ENCODE measurements around the gene KREMEN2. TPM values are rescaled to one million over a fixed set of nuclear protein-coding genes. Genes with fewer than 3 reads are reported as not detected.
"Not testable (repeated sequence)": the region's sequence is repeated elsewhere in the genome, so short reads cannot be mapped to it uniquely, and the experiment has no call there.

The KREMEN2 gene
- total RNA-seq, 1 donor from 2014 or later: 8.0 TPM

DNA sequence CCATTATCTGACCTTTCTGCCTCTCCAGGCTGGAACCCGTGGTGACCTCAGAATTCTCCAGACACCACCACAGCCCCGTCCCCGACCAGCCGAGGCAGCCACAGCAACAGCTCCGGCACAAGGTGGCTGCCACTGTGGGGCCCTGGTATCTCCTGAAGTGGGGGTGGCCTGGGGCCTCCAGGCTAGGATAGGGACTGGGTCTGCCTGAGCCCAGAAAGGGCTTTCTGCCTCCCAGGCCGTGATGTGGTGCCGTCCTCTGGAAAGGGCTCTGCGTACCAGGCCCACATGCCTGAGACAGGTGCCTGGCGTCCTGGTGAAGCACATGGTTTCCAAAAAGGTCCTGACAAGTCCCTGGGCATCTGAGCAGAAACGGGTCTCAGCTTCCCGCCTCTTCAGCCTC, 35.3 kb upstream of the KREMEN2 start:
- Histone ChIP-seq H3K4me1 (ENCODE audit: insufficient read depth, low read length) (peaks cover 6% of the 10 kb centered on the region), H3K27ac (ENCODE audit: low read depth, low read length) (no peak overlapping the region), H3K79me2 (ENCODE audit: insufficient read depth, low read length) (peaks cover 7% of the 10 kb centered on the region), H3K9ac (ENCODE audit: low read length) (no peak overlapping the region), H3K9me3 (ENCODE audit: insufficient read depth, low read depth, low read length) (no peaks in the 10 kb centered on the region), H3K27me3 (ENCODE audit: insufficient read depth, low read length) (no peaks in the 10 kb centered on the region), H3K4me3 (ENCODE audit: insufficient read depth, low read depth, low read length) (no peak overlapping the region), H2AFZ (ENCODE audit: low read depth, low read length) (no peak overlapping the region), H3K4me2 (ENCODE audit: low read length) (no peak overlapping the region), H3K36me3 (ENCODE audit: insufficient read depth, low read length) (no peaks in the 10 kb centered on the region), H4K20me1 (ENCODE audit: insufficient read depth, low read length) (peaks cover 30% of the 10 kb centered on the region)
- Mint-ChIP-seq H3K36me3 (ENCODE audit: low read depth, unreplicated experiment) (peaks cover 13% of the 10 kb centered on the region), H3K9me3 (ENCODE audit: unreplicated experiment) (peaks cover 11% of the 10 kb centered on the region), H3K4me1 (ENCODE audit: low read depth, unreplicated experiment) (no peaks in the 10 kb centered on the region), H3K4me3 (ENCODE audit: unreplicated experiment) (no peak overlapping the region), H3K27me3 (ENCODE audit: low read depth, unreplicated experiment) (no peaks in the 10 kb centered on the region), H3K27ac (ENCODE audit: unreplicated experiment) (no peak overlapping the region)
- TF ChIP-seq EZH2 (IDR thresholded peaks at IDR 0.05; ENCODE audit: insufficient read depth, low read length): no peak
- TF ChIP-seq, protein P1, sequence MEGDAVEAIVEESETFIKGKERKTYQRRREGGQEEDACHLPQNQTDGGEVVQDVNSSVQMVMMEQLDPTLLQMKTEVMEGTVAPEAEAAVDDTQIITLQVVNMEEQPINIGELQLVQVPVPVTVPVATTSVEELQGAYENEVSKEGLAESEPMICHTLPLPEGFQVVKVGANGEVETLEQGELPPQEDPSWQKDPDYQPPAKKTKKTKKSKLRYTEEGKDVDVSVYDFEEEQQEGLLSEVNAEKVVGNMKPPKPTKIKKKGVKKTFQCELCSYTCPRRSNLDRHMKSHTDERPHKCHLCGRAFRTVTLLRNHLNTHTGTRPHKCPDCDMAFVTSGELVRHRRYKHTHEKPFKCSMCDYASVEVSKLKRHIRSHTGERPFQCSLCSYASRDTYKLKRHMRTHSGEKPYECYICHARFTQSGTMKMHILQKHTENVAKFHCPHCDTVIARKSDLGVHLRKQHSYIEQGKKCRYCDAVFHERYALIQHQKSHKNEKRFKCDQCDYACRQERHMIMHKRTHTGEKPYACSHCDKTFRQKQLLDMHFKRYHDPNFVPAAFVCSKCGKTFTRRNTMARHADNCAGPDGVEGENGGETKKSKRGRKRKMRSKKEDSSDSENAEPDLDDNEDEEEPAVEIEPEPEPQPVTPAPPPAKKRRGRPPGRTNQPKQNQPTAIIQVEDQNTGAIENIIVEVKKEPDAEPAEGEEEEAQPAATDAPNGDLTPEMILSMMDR (IDR thresholded peaks at IDR 0.05; ENCODE audit: insufficient read depth, low read depth, low read length): no peak
- FAIRE-seq: no peak
- no peak for DNase-seq (ENCODE audit: low read depth)

- Histone ChIP-seq H4K20me1 (ENCODE audit: insufficient read depth, low read length) (peaks cover 24% of the 10 kb centered on the region), H3K79me2 (ENCODE audit: insufficient read depth, low read length) (peaks cover 3% of the 10 kb centered on the region), H3K27me3 (ENCODE audit: insufficient read depth, low read length) (no peaks in the 10 kb centered on the region), H3K36me3 (ENCODE audit: insufficient read depth, low read length) (no peaks in the 10 kb centered on the region), H3K4me2 (ENCODE audit: low read length) (no peak overlapping the region), H2AFZ (ENCODE audit: low read depth, low read length) (no peak overlapping the region), H3K27ac (ENCODE audit: low read depth, low read length) (no peak overlapping the region), H3K9me3 (ENCODE audit: insufficient read depth, low read depth, low read length) (no peaks in the 10 kb centered on the region), H3K4me1 (ENCODE audit: insufficient read depth, low read length) (peaks cover 4% of the 10 kb centered on the region), H3K9ac (ENCODE audit: low read length) (no peak overlapping the region), H3K4me3 (ENCODE audit: insufficient read depth, low read depth, low read length) (no peak overlapping the region)
- Mint-ChIP-seq H3K4me3 (ENCODE audit: unreplicated experiment) (no peak overlapping the region), H3K27me3 (ENCODE audit: low read depth, unreplicated experiment) (no peaks in the 10 kb centered on the region), H3K9me3 (ENCODE audit: unreplicated experiment) (peaks cover 11% of the 10 kb centered on the region), H3K27ac (ENCODE audit: unreplicated experiment) (no peak overlapping the region), H3K4me1 (ENCODE audit: low read depth, unreplicated experiment) (no peaks in the 10 kb centered on the region), H3K36me3 (ENCODE audit: low read depth, unreplicated experiment) (peaks cover 20% of the 10 kb centered on the region)
- FAIRE-seq: no peak
- TF ChIP-seq, protein P1 (IDR thresholded peaks at IDR 0.05; ENCODE audit: insufficient read depth, low read depth, low read length): no peak
- TF ChIP-seq EZH2 (IDR thresholded peaks at IDR 0.05; ENCODE audit: insufficient read depth, low read length): no peak
- no peak for DNase-seq (ENCODE audit: low read depth)
Measured at GRCh38 chr16:2929693-2930092, 34.4 kb upstream of the KREMEN2 start.

- Histone ChIP-seq H3K36me3 (ENCODE audit: insufficient read depth, low read length) (no peaks in the 10 kb centered on the region), H3K9ac (ENCODE audit: low read length) (no peak overlapping the region), H3K4me1 (ENCODE audit: insufficient read depth, low read length) (no peaks in the 10 kb centered on the region), H3K9me3 (ENCODE audit: insufficient read depth, low read depth, low read length) (no peaks in the 10 kb centered on the region), H3K27me3 (ENCODE audit: insufficient read depth, low read length) (no peaks in the 10 kb centered on the region), H3K4me3 (ENCODE audit: insufficient read depth, low read depth, low read length) (no peak overlapping the region), H4K20me1 (ENCODE audit: insufficient read depth, low read length) (peaks cover 20% of the 10 kb centered on the region), H3K4me2 (ENCODE audit: low read length) (no peak overlapping the region), H3K27ac (ENCODE audit: low read depth, low read length) (no peak overlapping the region), H3K79me2 (ENCODE audit: insufficient read depth, low read length) (peaks cover 3% of the 10 kb centered on the region), H2AFZ (ENCODE audit: low read depth, low read length) (no peak overlapping the region)
- Mint-ChIP-seq H3K27ac (ENCODE audit: unreplicated experiment) (no peak overlapping the region), H3K9me3 (ENCODE audit: unreplicated experiment) (peaks cover 11% of the 10 kb centered on the region), H3K36me3 (ENCODE audit: low read depth, unreplicated experiment) (peaks cover 21% of the 10 kb centered on the region), H3K27me3 (ENCODE audit: low read depth, unreplicated experiment) (no peaks in the 10 kb centered on the region), H3K4me1 (ENCODE audit: low read depth, unreplicated experiment) (no peaks in the 10 kb centered on the region), H3K4me3 (ENCODE audit: unreplicated experiment) (no peak overlapping the region)
- TF ChIP-seq, protein P1 (IDR thresholded peaks at IDR 0.05; ENCODE audit: insufficient read depth, low read depth, low read length): no peak
- no peak for TF ChIP-seq EZH2 (IDR thresholded peaks at IDR 0.05; ENCODE audit: insufficient read depth, low read length)
- FAIRE-seq (no peak), DNase-seq (ENCODE audit: low read depth) (no peak)
Measured at GRCh38 chr16:2930236-2930635, 33.8 kb upstream of the KREMEN2 start.

- H3K4me3 ChIP-seq (ENCODE audit: insufficient read depth, low read depth, low read length); H3K4me1 ChIP-seq (ENCODE audit: insufficient read depth, low read length); DNase-seq (ENCODE audit: low read depth); H3K4me1 Mint-ChIP-seq (ENCODE audit: low read depth, unreplicated experiment); H3K9ac ChIP-seq (ENCODE audit: low read length); H3K9me3 ChIP-seq (ENCODE audit: insufficient read depth, low read depth, low read length); H3K27ac ChIP-seq (ENCODE audit: low read depth, low read length); FAIRE-seq; H2AFZ ChIP-seq (ENCODE audit: low read depth, low read length); H3K36me3 ChIP-seq (ENCODE audit: insufficient read depth, low read length); H3K27ac Mint-ChIP-seq (ENCODE audit: unreplicated experiment); H3K4me2 ChIP-seq (ENCODE audit: low read length); H3K79me2 ChIP-seq (ENCODE audit: insufficient read depth, low read length); H3K4me3 Mint-ChIP-seq (ENCODE audit: unreplicated experiment); H3K27me3 ChIP-seq (ENCODE audit: insufficient read depth, low read length); H3K27me3 Mint-ChIP-seq (ENCODE audit: low read depth, unreplicated experiment): not testable (repeated sequence)
- H4K20me1 ChIP-seq (ENCODE audit: insufficient read depth, low read length): peaks cover 20% of the 10 kb centered on the region
- Mint-ChIP-seq H3K9me3 (ENCODE audit: unreplicated experiment) (peaks cover 11% of the 10 kb centered on the region), H3K36me3 (ENCODE audit: low read depth, unreplicated experiment) (peaks cover 21% of the 10 kb centered on the region)
Measured at GRCh38 chr16:2931231-2931914, 32.7 kb upstream of the KREMEN2 start.
